SK-MEL-5 (cell line): ENCODE data around the gene CAMK1D. TPM values are rescaled to one million over a fixed set of nuclear protein-coding genes. Genes with fewer than 3 reads are reported as not detected.

ENCODE experiments used
- DNase-seq: peaks from one replicate; pipeline ENCODE4 v3.0.0-alpha.2; 2016; ENCODE audit warnings: low read depth, low spot score
- in situ Hi-C: cut with HindIII; loops from 2 replicates; pipeline ENCODE4 v1.10.0; 2016; ENCODE audit warnings: low sequenced_read_pairs, high pct_unique_total_duplicates, low pct_unique_long_range_greater_than_20kb
- total RNA-seq: library from RNA; depleted of rRNA; stranded (reverse); fragments of >200 nt; shearing (Covaris generic); gene quantifications from 2 replicates; pipeline ENCODE4 v1.2.3, GENCODE V29; 2014

The CAMK1D gene
- total RNA-seq, 1 experiment from 2014 or later = 0.37 TPM

DNA sequence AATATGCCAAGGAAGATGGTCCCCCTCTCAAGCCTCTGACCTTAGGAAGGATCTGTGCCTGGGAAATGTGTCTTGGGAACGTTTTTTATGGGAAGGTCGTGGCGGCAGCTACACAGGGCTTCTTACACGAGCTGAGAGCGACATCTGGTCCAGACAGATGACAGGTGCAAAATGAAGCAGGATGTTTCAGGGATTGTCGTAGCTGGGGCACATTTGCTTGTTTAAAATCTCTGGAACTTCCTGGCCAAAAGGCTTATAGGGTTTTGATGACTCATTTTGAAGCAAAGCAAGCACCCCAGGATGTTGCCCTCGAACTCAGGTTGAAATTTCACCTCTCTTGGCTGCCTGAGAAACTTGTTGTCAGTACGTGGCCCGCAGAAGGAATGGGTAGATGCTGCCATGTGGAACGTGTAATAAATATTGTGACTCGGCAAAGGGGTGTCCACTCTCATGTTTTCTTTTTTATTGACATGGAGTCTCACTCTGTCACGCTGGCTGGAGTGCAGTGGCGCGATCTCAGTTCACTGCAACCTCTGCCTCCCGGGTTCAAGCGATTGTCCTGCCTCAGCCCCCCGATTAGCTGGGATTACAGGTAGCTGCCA, 117.5 kb downstream of the CAMK1D start:
- DNase-seq = no peak
- in situ Hi-C loops = no loop called here

- in situ Hi-C loops = no loop called here
- DNase-seq = no peak
Observed at GRCh38 chr10:12469345-12469744, 120.0 kb downstream of the CAMK1D start.

GRCh38 chr10:12470719-12471118, 121.4 kb downstream of the CAMK1D start:
- in situ Hi-C loops = no loop called here

GRCh38 chr10:12471135-12471534, 121.8 kb downstream of the CAMK1D start:
- in situ Hi-C loops = no loop called here
- no peak for DNase-seq

More at GRCh38 chr10:12470719-12471118, 121.4 kb downstream of the CAMK1D start:
- DNase-seq = no peak

DNA sequence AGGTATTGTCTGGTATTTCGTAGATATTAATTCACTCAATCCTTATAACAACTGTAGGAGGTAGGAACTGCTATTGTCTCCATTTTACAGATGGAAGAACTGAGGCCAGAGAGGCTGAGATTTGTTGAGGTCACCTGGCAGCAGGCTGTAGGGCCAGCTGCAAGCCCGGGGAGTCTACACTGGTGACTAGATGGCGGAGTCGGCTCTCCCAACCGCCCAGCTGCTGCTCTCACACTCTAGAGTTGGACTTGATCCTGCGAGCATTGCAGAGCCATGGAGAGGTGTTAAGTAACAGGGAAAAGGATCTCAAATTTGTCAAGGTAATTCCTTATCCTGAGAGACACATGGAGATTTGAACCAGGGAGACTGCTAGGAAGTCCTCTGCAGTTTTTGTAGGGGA, 124.1 kb downstream of the CAMK1D start:
- DNase-seq = no peak
- in situ Hi-C loops = no loop called here

DNA sequence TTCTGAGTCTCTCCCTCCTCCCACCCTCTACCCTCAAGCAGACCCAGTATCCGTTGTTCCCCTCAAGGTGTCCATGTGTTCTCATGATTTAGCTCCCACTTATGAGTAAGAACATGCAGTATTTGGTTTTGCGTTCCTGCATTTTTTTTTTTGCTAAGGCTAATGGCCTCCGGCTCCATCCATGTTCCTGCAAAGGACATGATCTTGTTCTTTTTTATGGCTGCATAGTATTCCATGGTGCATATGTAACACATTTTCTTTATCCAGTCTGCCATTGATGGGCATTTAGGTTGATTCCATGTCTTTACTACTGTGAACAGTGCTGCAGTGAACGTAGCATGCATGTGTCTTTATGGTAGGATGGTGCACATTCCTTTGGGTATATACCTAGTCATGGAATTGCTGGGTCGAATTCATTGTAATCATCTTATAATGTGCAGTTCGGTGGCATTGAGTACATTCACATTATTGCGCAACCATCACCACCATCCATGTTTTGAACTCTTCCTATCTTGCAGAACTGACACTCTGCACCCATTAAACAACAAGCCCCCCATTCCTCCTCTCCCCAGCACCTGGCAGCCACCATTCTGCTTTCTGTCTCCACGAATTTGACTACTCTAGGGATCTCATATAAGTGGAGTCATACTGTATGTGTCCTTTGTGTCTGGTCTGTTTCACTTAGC, 125.5 kb downstream of the CAMK1D start:
- in situ Hi-C loops = no loop called here
- no peak for DNase-seq

GRCh38 chr10:12476656-12477055, 127.3 kb downstream of the CAMK1D start:
- DNase-seq = no peak
- in situ Hi-C loops = no loop called here

DNA sequence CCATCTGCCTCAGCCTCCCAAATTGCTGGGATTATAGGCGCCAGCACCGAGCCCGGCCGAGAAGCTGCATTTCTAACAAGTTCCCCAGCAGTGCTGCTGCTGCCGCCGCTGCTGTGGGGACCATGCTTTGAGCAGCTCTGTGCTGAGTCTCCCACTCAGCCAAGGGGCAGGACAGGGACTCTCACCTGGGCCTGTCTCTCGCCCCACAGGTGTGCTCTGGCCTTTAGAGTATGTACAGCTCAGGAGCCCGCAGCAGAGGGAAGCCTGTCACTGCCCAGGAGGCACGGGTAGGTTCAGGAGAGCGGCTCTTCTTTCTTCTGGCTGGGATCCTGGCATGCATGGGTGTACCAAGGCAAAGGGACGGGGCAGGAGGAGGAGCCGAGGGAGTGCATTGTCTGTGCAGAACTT, 130.1 kb downstream of the CAMK1D start:
- in situ Hi-C loops = no loop called here
- DNase-seq = no peak

DNA sequence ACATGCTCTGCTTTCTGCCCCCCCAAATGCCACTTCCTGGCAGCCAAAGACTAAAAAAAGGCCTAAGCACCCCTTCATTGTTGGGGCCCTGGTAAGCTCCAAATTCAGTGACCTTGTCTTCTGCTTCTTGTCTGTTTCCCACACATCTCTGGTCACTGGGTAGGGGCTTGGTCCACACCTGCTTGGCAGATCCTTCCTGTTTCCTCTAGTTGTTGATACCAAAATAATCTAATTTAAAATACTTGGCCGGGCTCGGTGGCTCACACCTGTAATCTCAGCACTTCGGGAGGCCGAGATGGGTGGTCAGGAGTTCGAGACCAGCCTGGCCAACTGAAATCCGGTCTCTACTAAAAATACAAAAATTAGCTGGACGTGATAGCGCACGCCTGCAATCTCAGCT, 130.6 kb downstream of the CAMK1D start:
- DNase-seq = no peak
- in situ Hi-C loops = no loop called here

DNA sequence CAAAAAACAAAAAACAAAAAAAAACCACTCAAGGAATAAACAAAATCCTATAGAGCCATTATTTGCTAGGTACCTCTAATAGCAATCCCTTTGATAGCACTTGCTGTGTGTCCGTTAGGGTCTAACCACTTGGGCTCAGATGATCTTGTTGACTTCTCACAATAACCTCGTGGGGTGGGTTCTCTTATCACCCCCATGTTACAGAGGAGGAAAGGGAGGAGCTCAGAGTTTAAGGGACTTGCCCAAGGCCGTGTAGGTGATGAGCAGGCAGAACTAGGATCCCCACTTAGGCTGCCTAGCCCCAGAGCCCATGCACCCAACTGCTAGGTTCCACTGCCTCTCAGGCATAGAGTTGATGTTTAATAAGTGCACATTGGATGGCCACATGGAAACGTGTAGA, 131.1 kb downstream of the CAMK1D start:
- no peak for DNase-seq
- in situ Hi-C loops = no loop called here

DNA sequence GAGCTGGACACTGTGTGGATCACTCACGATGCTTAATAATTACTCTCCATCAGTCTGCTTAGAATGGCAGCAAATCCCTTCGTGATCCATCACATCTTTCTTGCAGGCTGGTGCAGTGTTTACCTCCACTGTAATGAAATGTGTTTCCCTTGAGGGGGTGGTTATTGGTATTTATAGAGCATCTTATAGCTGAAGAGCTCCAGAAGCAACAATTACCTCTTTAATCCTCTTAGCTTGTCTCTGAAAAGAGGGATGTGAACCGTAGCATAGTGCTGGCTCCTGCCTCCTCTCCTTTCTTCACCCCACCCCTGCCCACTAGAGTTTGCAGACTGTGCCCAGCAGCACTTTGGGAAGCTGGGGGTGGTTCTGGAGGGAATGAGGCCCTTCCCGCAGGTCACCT, 132.6 kb downstream of the CAMK1D start:
- DNase-seq = no peak
- in situ Hi-C loops = no loop called here

DNA sequence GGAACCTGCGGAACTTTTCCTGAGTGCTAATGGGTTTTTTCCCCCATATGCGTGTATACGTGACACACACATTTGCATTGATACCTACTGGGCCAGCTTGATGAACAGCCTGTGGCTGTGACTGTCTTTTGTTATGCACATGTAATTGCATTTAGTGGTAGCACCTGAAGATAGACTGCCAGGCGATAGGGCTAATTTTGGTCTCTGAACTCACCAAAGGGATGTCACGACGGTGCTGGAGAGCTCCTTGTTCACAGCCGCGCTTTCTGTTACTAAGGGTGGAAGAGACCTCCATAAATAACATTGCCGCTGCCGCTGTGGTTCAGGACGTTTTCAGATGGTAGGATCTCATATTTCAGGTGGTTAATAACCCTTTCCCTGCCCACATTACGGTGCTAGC, 133.2 kb downstream of the CAMK1D start:
- in situ Hi-C loops = no loop called here

DNA sequence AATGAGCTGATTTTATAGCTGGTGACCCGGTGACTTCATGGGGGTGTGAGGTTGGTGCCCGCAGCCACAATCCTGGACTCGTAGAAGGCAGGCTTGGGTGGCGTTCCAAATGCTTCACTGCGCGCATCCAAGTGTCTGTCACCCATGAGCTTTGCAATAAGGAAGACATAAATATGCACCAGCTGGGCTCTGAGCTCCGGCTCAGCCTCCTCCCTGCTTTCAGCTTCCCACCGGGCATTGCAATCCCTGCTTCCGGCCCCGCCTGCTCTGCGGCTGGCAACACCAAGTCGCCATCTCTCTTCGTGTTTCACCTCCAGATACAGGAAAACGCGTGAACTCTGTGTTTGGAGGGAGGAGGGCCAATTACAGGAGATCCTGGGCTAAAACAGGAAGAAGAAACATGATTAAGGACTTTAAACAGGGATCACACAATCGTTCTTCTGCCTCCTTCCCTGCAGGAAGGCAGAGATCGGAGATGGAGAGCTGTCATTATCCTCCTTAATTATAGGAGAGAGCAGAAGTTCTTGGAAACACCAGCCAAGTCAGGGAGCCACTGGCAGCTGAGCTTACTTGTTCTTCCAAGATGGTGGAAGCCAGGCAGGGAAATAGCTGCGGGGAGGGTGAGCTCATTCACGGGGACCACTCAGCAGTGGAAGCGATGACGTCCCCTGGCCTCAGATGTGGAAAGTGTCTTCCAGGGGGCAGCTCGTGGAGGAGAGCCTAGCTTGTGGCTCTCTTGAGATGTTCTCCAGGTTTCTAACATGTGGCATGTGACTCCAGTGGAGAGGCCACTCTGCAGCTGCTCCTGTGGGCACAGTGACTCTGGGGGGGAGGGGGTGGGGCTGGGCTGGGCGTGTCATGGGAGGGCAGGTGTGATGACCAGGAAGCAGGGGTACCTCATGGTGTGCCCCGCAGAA, 134.9 kb downstream of the CAMK1D start:
- in situ Hi-C loops = no loop called here
- no peak for DNase-seq

More for the DNA sequence above, 133.2 kb downstream of the CAMK1D start:
- no peak for DNase-seq

GRCh38 chr10:12484941-12485805, 135.8 kb downstream of the CAMK1D start:
- DNase-seq = no peak
- in situ Hi-C loops = no loop called here

DNA sequence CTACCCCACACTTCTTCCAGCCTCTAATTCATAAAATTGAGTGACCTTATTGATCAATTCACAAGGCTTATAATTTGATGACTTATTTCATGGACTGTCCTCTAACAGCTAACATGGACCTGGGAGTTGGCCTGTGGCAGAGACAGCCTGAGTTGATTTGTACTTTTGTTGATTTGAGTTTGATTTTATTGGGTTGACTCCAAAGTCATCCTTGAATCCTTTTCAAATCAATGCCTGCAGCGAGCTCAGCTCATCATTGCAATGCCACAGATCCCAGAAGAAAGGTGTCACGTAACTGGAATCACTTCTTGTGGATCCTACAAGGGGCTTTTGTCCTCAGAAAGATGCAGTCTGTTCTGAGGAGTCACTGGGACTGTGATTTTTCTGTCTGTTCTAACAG, 138.0 kb downstream of the CAMK1D start:
- in situ Hi-C loops = no loop called here
- DNase-seq = no peak

GRCh38 chr10:12488626-12489025, 139.3 kb downstream of the CAMK1D start:
- DNase-seq = no peak
- in situ Hi-C loops = no loop called here

DNA sequence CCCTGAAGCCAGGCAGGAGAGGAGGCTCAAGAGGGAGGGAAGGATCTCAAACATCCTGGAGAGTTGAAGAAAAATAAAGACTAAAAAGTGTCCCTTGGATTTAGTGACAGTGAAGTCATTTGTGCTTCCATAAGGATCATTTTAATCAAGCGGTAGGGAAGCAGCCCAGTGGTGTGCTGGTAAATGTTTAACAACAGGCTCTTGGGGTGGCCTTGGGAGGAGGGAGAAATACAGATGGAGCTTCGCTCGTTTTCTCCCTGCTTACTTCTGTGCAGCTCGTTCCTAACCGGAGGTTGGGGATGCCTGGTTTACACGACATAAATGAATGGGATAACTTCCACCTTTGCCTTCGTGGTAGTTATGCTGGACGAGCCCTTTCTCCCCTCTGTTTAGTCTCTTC, 140.0 kb downstream of the CAMK1D start:
- in situ Hi-C loops = no loop called here
- DNase-seq = no peak

DNA sequence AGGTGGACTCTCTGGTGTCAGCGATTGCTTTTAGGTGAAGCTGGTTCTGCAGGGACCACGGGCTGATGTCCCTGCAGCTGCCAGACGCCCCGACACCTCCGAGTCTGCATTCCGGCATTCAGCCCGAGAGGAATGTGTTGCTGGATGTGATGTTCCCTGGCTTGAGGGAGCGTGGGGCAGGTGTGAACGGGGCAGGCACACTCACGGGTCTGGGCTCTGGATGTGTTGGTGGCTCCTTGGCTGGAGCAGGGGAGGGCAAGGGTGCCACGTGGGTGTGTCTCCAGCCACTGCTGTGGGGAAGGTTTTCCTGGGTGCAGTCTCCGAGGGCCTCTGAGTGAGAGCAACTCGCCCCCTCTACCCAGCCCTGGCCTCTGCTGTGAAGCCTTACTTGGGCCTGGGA, 140.5 kb downstream of the CAMK1D start:
- in situ Hi-C loops = no loop called here

More for the DNA sequence above, 140.5 kb downstream of the CAMK1D start:
- DNase-seq = no peak
